DND-41 (cell line): ENCODE results near the gene ANKRD12.

ENCODE experiments used
- CTCF ChIP-seq: IDR thresholded peaks from 2 replicates; pipeline ENCODE4 v1.5.1; 2012; ENCODE audit warnings: borderline replicate concordance, low read length, moderate library complexity, mild to moderate bottlenecking; ENCODE audit not compliant: poor library complexity, severe bottlenecking; ENCODE audit errors: extremely low read depth
- EZH2 ChIP-seq: IDR thresholded peaks from 3 replicates; pipeline ENCODE4 v1.6.1; 2012; ENCODE audit warnings: borderline replicate concordance, low read depth, mild to moderate bottlenecking, moderate library complexity, low read length, inconsistent platforms; ENCODE audit not compliant: severe bottlenecking

- TF ChIP-seq CTCF (no peak), EZH2 (no peak)
Measured at GRCh38 chr18:9248661-9249060, 112.1 kb downstream of the ANKRD12 start.
